H1 (cell line): ENCODE data around the gene SEC61B. TPM values are rescaled to one million over a fixed set of nuclear protein-coding genes. Genes with fewer than 3 reads are reported as not detected.

Experiments
- ASH2L ChIP-seq: fragments of 200-600, 300-600 bp; sonication (generic); IDR thresholded peaks from one replicate; pipeline ENCODE4 v1.7.1; 2017; ENCODE audit warnings: low read length
- CBX5 ChIP-seq: fragments of 300-800, 300-1000 bp; sonication (generic); IDR thresholded peaks from 2 replicates; pipeline ENCODE4 v1.7.1; 2016; ENCODE audit warnings: antibody characterized with exemption, low read length, low read depth
- CHD7 ChIP-seq: fragments of 300-600 bp; sonication (generic); IDR thresholded peaks from 2 replicates; pipeline ENCODE4 v1.7.1; 2012; ENCODE audit warnings: low read length, moderate library complexity, mild to moderate bottlenecking, inconsistent platforms; ENCODE audit not compliant: insufficient replicate concordance
- E2F6 ChIP-seq: IDR thresholded peaks from 2 replicates; pipeline ENCODE4 v1.6.1; 2012; ENCODE audit warnings: inconsistent platforms
- HDAC6 ChIP-seq: IDR thresholded peaks from one replicate; pipeline ENCODE4 v1.7.1; 2012; ENCODE audit warnings: low read depth, mild to moderate bottlenecking, inconsistent platforms, low read length, moderate library complexity
- JUN ChIP-seq: IDR thresholded peaks from 2 replicates; pipeline ENCODE4 v1.6.1; 2011; ENCODE audit warnings: low read depth, mild to moderate bottlenecking, improper control_type of control experiment, low read length
- RAD21 ChIP-seq, 2 experiments: IDR thresholded peaks in 1 of 2; conservative IDR thresholded peaks in 1 of 2; 2 replicates each; pipeline ENCODE4 v1.6.1; 2011; ENCODE audit warnings: low read depth in 2 of 2, low read length in 2 of 2, improper control_type of control experiment in 1 of 2, inconsistent platforms in 1 of 2, mild to moderate bottlenecking in 1 of 2, moderate library complexity in 1 of 2
- TCF12 ChIP-seq: IDR thresholded peaks from 2 replicates; pipeline ENCODE4 v1.6.1; 2011; ENCODE audit warnings: low read depth, mild to moderate bottlenecking, low read length
- TEAD4 ChIP-seq: IDR thresholded peaks from 2 replicates; pipeline ENCODE4 v1.6.1; 2012; ENCODE audit warnings: low read depth, low read length, inconsistent platforms, mixed read lengths
- polyA plus RNA-seq, 7 experiments: library from polyadenylated mRNA; depleted of rRNA in 3 of 7; stranded (reverse) in 5 of 7; unstranded in 2 of 7; fragments of >200 nt in 5 of 7; fragments of 200-250 nt in 2 of 7; gene quantifications; 1 replicate in 5 of 7; 2 replicates in 1 of 7; 4 replicates in 1 of 7; pipeline versions ENCODE4 v1.2.1 to v1.2.3, GENCODE V29; 2011 to 2013; ENCODE audit warnings: missing spikeins in 2 of 7, mixed read lengths in 2 of 7
- total RNA-seq: library from RNA; stranded (reverse); fragmentation: NEBNext Ultra II Directional; extraction: Animal tissue kit (Norgen Biotek cat#: 25700); gene quantifications from 2 replicates; pipeline ENCODE4 v1.2.1, GENCODE V29; 2021

SEC61B gene
- total and polyA plus RNA-seq, 2 of the 8 experiments (the other 6 are each of a cell fraction or from before 2014, with no cell fraction given): 155 to 379 TPM

DNA sequence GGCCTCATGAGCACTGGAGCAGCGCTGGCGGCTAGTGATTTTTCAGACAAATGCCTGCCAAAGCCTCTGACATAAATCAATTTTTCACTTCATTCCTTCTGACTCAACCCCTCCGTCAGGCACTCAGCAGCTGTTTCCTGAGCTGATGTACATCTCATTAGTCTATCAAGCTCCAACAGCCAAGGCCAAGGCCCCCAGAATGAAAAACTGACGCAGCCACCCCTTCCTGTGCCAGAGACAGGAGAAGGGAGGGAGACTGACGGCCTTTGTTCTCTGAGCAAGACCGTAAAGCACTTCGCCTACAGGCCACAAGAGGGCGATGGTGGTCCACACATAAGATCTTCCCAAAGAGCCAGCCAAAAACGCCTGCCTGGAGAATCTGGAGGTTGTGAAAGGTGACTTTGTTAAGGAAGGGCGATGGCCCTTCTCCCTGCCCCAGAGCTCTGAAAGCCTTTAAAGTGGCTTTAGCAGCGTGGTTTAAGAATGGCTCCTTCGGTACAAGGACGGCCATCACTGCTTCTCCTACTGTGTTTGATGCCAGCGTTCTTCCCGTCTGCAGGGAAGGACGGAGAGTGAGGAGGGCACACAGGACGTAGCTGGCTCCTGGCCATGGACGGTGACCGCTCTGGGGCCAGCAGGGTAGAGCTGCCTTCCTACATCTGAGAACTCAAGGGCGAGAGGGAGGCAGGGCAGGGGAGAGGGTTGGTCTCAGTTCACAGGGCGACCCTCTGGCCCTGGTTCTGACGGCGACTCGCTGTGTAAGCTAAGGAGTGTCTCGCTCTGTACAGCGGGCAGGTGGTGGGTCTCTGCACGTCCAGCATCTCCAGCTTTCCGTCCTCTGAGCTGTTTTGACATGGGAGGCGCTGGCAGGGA lies 37.4 kb upstream of the SEC61B start (continued):
- TF ChIP-seq E2F6 (no peak), HDAC6 (no peak), RAD21 (IDR thresholded peaks at IDR 0.05 in 1 of 2, conservative IDR thresholded peaks at IDR 0.05 in 1 of 2; ENCODE audit: low read depth in 2 of 2, low read length in 2 of 2) (peak; percentile 93 to 95), ASH2L (no peak), JUN (no peak), TCF12 (no peak), TEAD4 (no peak), CBX5 (no peak), CHD7 (no peak)
